HG03521 (cell line): Measurements from ENCODE around the gene ARHGAP29.

ENCODE experiments used
- ATAC-seq: cut with Tn5 transposase; IDR thresholded peaks from one replicate; pipeline ENCODE4 v1.9.1; 2021; ENCODE audit warnings: mild to moderate bottlenecking, moderate library complexity; ENCODE audit not compliant: unreplicated experiment

ARHGAP29 gene

GRCh38 chr1:94236013-94236491, 1.3 kb downstream of the ARHGAP29 start:
- no peak for ATAC-seq

- no peak for ATAC-seq
Observed at GRCh38 chr1:94235189-94236012, 2.0 kb downstream of the ARHGAP29 start.

DNA sequence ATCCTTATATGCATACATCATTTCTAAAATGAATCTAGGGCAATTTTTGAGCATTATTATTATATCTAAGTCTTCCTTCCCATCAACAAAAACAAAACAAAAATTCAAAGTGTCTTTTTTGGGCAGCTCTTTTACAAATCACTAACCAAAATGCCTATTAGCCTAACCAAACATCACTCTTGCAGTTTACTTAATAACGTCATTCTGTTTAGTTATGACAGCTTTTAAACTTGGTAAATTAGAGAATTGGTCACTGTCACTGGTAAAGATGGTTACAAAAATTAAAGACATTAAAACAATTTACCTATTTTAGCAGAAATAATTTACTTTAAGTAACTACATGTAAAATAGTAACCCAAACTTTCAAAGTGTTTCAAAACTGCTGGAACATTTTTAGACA, 2.8 kb downstream of the ARHGAP29 start:
- ATAC-seq: no peak

DNA sequence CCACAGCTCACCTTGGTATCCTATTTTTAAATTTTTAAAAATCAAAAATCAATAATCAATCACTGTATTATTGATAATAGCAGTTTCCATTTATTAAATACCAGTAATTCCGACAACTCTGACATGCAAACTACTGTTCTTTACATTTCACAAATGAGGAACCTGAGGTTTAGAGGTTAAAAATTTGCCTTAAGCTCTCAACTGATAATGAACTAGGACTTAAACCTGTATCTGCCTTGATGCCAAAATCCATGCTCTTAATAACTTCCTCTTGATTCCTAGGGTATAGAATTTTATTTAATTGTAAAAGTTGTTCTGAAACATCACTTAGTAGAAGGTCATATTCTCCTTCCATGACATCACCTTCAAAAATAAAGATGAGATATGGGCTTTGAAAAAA, 5.6 kb downstream of the ARHGAP29 start:
- no peak for ATAC-seq

- ATAC-seq: no peak
Observed at GRCh38 chr1:94230920-94231319, 6.5 kb downstream of the ARHGAP29 start.

DNA sequence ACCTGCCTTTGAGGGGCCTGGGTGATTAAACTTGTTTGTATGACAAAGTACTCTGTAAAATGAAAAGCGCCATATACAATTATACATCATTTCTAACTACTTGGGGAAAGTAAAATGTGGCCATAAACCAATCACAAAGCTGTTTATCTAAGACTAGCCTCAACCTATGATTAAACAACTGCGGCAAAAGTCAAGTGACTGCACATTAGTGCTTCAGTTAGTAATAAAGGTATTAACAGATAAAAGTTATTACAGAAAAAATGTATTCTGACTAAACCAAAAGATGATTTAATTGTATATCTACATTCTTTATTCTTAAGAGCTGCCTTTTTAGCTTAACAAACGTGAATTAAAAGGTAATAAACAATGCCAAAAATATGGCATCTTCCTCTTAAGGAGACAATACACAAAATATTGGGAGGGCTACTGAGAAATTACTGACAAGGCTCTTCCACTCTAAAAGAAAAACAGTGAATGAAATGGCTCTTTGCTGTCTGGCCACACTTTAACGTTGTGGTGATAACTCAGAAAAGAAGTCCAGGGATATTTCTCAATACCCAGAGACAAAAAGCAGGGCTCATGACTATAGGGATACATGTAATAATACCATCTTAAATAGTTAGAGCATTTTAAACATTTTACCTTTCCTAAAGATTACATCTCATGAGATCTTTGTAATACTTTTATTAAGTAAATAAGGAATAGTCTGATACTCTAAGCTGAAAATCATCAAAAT, 8.6 kb downstream of the ARHGAP29 start:
- no peak for ATAC-seq

GRCh38 chr1:94227624-94228023, 9.8 kb downstream of the ARHGAP29 start:
- ATAC-seq: no peak

DNA sequence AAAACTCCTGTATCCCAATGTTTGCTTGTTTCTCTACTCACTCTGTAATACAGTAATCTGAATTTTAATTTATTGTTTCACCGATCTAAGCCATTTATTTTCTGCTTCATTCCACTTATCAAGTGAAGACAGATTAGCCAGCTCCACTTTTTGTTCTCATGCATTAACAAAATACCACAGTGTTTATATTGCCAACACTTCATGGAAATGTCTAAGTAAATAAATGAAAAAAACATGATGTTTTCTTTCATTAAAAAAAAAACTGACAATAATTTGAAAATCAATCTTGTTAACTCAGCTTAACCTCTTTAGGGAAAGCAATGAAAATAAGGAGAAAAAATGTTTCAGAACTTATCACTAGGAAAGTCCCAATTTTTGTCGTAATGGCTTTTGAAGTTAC, 11.5 kb downstream of the ARHGAP29 start:
- no peak for ATAC-seq

- no peak for ATAC-seq
Observed at GRCh38 chr1:94218332-94218731, 19.1 kb downstream of the ARHGAP29 start.

DNA sequence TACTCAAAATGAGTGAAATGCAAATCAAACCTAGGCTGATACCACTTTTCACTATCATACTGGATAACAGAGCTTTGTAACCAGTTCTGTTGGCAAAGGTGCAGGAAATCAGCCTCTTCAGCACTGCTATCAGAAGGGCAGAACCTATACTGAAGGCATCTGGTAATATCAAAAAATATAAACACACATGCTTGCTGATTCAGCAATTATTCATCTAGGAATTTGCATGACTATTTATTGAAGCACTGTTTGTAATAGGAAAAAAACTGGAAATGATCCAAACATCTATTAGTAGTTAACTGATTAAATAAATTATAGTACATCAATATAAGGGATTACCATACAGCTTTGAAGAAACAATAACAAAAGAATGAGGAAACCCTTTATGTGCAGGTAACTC, 21.4 kb downstream of the ARHGAP29 start:
- ATAC-seq: no peak

GRCh38 chr1:94209982-94210381, 27.4 kb downstream of the ARHGAP29 start:
- no peak for ATAC-seq

DNA sequence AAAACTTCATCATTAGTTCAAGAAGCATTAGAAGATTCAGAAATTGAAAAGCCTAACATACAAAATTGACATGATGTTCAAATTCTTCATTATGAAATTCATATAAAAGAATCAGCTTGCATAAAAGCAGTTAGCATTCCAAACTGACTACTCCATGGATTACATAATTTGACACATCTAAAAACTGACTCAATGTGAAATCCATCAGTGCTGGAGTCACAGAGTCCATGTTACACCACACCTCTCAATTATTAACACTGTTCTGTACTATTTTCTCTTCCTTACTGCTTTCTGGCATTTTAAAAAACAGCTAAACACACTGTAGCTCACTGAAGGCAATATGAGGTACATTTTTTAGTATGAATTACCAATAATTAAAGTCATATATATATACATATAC, 28.0 kb downstream of the ARHGAP29 start:
- no peak for ATAC-seq

DNA sequence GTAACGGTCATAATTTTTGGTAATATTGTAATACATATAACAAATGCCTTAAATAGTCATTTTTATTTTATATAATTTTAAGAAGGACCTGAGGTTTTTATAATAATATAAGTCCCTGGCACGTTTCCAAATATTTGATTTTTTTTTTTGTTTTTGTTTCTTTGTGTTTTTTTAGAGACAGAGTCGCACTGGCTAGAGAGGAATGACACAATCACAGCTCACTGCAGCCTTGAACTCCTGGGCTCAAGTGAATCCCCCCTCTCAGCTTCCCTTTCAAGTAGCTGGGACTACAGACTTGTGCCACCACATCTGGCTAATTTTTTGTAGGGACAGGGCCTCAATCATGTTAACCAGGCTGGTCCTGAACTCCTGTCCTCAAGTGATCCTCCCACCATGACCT, 29.7 kb downstream of the ARHGAP29 start:
- no peak for ATAC-seq

- ATAC-seq: no peak
Observed at GRCh38 chr1:94205639-94206038, 31.7 kb downstream of the ARHGAP29 start.

GRCh38 chr1:94202241-94202640, 35.1 kb downstream of the ARHGAP29 start:
- no peak for ATAC-seq

DNA sequence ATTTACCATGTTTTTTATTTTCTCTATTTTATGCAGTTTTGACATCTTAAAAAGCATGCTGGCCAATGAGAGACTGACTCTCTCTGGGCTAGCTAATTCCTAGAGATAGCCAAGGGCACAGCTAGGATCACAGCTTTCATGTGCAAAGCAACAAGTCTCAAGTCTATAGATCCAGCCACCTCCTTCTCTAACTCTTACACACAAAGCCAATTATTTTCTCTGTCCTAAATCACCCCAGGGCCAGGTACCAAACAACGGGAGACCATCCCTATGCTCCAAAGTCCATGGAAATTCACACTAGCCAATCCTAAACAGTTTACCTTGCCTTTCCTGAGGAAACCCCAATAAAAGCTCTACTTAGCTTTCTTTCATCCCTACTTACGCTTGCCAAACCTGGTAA, 38.0 kb downstream of the ARHGAP29 start:
- no peak for ATAC-seq

- no peak for ATAC-seq
Observed at GRCh38 chr1:94194079-94194865, 43.1 kb downstream of the ARHGAP29 start.

- no peak for ATAC-seq
Observed at GRCh38 chr1:94193128-94193527, 44.3 kb downstream of the ARHGAP29 start.

DNA sequence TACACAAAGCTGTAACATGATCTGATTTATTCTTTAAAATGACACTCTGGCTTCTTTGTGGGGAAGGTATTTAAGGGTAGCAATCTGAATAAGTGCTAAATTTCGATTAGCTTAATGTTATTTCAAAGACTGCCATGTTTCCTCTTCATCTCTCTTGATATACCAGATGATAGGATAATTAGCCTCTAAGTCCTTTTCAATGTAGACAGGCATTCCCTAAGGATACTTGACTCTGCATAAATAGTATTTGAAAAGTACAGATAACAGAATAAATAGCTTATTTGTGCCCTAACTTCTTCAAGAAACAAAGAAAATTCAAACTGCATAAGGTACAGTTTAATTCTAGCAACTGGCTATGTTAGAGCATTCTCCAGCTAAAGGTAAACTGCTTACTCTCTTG, 46.2 kb downstream of the ARHGAP29 start:
- ATAC-seq: no peak

DNA sequence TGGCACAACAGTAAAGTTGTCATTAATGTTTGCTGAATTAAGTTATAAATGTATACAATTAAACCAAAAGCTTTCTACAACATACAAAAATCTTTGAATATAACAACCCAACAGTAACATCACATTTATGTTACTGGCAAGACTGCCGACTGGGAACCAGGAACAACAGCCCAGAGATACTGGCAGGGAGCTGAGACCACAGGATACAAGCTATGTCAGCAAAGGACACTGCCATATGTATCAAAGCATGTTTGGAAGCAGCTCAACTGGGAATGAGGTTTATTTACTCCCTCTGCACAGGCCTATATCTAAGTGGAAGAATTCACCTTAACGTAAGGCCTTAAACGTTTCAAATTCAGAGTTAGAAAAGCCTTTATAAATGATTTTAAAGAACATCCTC, 50.4 kb downstream of the ARHGAP29 start:
- ATAC-seq: no peak

DNA sequence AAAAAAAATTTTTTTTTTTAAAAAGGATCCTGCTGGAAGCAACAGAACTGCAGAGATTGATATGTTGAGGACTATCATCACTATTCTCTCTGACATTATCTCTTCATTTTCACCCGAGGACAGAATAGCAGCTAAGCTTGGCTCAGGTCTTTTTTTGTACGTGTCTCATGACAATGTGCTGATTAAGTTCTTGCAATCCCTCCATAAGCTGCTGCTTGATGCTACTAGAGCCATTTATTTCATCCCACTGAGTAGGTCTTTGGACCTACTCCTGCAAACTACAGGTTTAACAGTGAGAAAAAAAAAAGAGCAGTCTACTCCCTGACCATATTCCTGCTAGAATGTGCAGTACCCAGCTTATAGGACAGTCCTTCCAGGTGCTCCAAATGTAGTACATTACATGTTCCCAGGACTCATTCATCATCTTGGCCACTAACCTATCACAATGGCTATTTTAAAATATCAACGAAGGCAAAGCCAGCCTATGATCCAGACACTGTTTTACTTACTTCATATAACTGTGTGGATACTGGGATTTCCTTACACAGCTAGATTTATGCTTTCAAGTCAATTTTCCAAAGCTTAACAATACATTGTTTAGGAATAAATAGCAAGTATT, 54.1 kb downstream of the ARHGAP29 start:
- ATAC-seq: no peak
